ENCODE data around the gene QSOX1.
A peak's percentile ranks its signal among the peaks of the same experiment; 100 is the strongest.

Gene QSOX1

DNA sequence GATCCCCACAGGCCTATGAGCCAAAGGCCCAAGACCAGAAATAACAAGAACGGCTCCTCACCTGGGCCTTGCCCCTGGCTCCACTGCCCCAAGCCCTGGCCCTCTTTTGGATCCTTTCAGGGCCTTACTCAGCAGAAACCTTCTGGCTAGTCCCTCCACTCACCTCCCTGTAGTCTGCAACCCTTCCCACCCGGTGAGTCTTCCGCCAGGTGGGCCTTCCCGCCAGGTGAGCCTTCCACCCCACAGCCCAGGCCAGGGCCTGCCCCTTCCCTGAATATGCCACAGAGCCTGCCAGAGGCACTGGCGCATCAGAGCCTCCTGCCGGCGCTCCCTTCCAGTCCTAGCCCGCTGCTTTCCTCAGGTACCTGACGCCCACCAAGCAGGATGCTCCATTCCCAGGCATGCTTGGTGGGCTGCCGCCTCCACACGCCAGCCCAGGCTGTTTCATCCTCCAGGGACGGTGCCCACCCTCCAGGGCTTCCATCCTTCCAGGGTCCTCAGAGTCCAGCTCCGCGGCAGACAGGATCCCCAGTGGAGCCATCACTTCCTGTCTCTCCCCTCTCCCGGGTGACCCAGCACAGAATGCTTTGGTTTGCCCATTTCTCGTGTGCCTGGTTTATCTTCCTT is 96.3 kb downstream of the QSOX1 start:
- in situ Hi-C loops (cut with MboI; ENCODE audit: low sequenced_read_pairs, unreplicated experiment) = loop anchor here (5.0 kb wide), 1 partner anchor 226 kb away; no protein-coding TSS in a partner anchor
- DNase-seq (ENCODE audit: low spot score) = no peak
- no peak for TF ChIP-seq CTCF (IDR thresholded peaks at IDR 0.05; ENCODE audit: borderline replicate concordance, control extremely low read depth, extremely low read depth, insufficient read depth, missing control alignments)

DNA sequence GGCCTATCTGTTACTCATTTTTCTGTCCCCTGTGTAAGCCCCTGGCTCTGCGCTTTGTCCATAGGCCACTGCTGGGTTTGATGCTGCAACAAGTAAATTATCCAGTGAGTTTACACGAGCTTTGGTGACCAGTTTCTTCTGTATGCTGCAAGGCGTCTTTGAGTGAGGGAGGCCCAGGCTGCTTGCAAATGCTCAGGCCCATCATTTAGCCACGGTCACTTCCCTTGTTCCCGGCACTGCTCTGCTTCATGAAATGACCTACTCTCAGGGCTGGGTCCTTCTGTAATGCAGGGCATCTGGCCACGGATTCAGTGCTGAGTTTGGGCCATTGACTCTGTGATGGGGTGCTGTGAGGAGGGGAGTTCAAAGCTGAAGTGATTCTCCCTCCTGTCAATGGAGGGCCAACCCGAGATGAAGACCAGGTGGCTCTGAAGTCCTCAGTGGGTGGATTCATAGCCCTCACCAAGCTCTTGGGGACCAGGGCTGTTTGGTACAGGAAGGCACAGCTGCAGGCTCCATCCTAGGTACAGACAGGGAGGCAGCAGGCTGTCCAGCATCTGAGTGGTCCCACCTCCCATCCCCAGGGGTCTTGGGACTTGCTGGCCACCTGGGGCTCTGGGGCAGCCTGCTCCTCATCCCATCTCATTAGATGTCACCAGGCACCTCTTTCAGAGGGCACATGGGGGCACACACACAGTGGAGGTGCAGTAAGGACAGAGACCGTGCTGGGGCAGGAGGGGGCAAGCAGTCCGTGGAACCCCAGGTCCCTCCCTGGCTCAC is 97.0 kb downstream of the QSOX1 start:
- in situ Hi-C loops (cut with MboI; ENCODE audit: low sequenced_read_pairs, unreplicated experiment) = loop anchor here (5.0 kb wide), 1 partner anchor 226 kb away; no protein-coding TSS in a partner anchor

GRCh38 chr1:180252638-180253536 is 98.2 kb downstream of the QSOX1 start:
- DNase-seq (ENCODE audit: low spot score) = peak; percentile 87
- in situ Hi-C loops (cut with MboI; ENCODE audit: low sequenced_read_pairs, unreplicated experiment) = loop anchor here (5.0 kb wide), 1 partner anchor 224 kb away; no protein-coding TSS in a partner anchor
- TF ChIP-seq CTCF (IDR thresholded peaks at IDR 0.05; ENCODE audit: borderline replicate concordance, control extremely low read depth, extremely low read depth, insufficient read depth, missing control alignments) = peak; percentile 90

More for the DNA sequence above, 97.0 kb downstream of the QSOX1 start:
- no peak for DNase-seq (ENCODE audit: low spot score)
- TF ChIP-seq CTCF (IDR thresholded peaks at IDR 0.05; ENCODE audit: borderline replicate concordance, control extremely low read depth, extremely low read depth, insufficient read depth, missing control alignments) = no peak
